Measurements from ENCODE around the gene ANKRD33B.

DNA sequence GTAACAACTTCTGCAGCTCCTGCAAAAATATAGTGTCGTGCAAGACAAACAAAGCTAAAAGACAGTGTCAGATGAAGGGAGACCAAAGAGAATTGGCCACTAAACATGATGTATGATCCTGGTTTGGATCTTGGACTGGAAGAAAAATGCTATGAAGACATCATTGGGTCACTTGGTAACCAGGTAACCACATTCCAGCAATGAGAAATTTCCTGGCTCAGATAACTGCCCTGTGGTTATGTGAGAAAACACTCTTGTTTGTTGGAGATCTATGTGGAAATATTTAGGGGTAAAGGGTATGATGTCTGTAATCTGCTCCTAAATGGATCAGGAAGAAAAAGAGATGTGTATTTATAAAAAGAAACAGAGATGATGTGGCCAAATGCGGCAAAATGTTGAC lies 45.5 kb upstream of the ANKRD33B start:
- TF ChIP-seq, protein P1, sequence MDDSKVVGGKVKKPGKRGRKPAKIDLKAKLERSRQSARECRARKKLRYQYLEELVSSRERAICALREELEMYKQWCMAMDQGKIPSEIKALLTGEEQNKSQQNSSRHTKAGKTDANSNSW (CRISPR knock-in tag; IDR thresholded peaks at IDR 0.05; ENCODE audit: borderline replicate concordance) = no peak
- TF ChIP-seq GABPA (IDR thresholded peaks at IDR 0.05; ENCODE audit: low read depth, low read length) (no peak), GABPA (CRISPR knock-in tag; IDR thresholded peaks at IDR 0.05; ENCODE audit: low read depth) (no peak), POLR2A (IDR thresholded peaks at IDR 0.05; ENCODE audit: insufficient read depth in 1 of 2, low read depth in 2 of 2, low read length in 2 of 2) (no peak)
